ENCODE data around the gene DDA1. TPM values are rescaled to one million over a fixed set of nuclear protein-coding genes. Genes with fewer than 3 reads are reported as not detected.

Gene DDA1
- total RNA-seq, 1 donor from 2014 or later, result 9.0 TPM

DNA sequence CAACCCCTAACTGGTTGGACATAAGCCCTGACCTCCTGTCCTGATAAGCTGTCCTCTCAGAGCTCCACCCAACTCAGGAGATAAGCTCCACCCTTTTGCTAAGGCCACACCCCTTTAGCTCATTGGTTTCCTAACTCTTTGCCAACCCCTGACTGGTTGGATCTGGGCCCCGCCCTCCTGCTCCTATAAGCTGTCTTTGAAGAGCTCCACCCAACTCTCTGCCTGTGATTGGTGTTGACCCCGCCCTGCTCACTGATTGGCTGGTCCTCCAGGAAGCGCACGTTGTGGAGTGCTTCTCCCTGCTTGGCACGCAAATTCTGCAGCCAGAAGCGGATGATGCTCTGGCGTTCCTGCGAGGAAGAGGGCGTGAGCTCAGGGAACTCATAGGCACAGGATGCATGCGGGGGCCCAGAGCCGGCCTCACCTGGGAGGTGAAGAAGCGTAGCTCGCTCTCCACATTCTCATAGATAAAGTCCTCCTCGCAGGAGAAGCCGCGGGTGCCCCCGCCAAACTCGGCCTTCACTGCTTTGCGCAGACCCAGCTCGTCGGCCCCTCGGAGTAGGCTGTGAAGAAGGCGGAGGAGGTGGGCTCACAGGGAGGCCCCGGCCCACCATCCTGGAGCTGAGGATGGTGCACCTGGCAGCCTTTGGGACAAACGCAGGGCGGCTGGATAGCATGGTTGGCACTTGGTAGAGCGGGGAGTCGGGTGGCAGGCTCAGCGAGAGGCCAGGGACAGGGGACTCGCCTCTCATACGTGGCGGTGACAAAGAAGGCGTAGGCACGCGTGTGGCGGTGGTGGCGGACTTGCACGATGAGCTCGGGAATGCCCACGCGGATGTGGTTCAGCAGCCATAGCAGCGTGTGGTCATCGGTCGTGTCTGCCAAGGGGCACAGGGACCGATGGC is 23.6 kb downstream of the DDA1 start:
- TF ChIP-seq, protein P1, sequence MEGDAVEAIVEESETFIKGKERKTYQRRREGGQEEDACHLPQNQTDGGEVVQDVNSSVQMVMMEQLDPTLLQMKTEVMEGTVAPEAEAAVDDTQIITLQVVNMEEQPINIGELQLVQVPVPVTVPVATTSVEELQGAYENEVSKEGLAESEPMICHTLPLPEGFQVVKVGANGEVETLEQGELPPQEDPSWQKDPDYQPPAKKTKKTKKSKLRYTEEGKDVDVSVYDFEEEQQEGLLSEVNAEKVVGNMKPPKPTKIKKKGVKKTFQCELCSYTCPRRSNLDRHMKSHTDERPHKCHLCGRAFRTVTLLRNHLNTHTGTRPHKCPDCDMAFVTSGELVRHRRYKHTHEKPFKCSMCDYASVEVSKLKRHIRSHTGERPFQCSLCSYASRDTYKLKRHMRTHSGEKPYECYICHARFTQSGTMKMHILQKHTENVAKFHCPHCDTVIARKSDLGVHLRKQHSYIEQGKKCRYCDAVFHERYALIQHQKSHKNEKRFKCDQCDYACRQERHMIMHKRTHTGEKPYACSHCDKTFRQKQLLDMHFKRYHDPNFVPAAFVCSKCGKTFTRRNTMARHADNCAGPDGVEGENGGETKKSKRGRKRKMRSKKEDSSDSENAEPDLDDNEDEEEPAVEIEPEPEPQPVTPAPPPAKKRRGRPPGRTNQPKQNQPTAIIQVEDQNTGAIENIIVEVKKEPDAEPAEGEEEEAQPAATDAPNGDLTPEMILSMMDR (IDR thresholded peaks at IDR 0.05; ENCODE audit: insufficient read depth, low read length, severe bottlenecking), result no peak
- DNase-seq (ENCODE audit: low read depth), result peak; percentile 35
- H3K4me3 ChIP-seq (ENCODE audit: low read depth, low read length), result no peak overlapping the region

DNA sequence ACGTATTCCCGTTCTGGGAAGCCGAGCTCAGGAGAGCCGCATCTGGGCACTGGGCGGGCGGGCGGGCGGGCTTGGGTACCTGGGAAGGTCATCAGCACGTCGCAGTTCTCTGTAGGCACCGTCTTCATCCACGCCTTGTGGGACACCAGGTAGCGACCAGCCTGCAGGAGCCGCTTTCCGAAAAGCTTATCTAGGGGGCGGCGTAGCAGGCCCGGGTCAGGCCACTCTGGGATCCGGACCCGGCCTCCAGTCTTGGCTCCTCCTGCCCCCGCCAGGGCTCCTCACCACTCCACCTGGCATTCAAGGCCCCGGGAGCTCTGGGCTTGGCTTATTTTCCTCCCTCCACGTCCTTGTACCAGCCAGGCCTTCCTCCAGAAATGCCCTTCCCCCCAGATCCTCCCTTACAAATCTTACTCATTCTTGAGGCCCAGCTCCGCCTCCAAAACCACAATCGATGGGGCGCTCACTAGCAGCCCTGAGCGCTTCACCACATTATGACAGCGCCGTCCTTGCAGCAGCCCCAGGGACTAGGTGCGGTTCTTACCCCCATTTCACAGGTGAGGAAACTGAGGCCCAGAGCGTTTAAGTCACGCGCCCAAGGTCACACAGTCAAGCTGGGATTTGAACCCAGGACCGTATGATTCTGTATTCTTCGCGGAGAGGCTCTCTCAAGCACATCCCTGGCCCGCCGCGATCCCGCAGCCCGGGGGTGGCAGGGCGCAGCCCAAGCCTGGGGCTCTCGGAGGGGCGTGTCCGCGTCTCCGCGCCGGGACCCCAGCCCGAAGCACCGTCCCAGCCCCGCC is 24.4 kb downstream of the DDA1 start:
- Histone ChIP-seq H3K36me3 (ENCODE audit: control insufficient read depth, insufficient read depth, low read length) (peaks cover 2% of the 10 kb centered on the region), H3K27me3 (ENCODE audit: control insufficient read depth, insufficient read depth, low read length) (peaks cover 9% of the 10 kb centered on the region), H3K4me3 (ENCODE audit: low read depth, low read length) (peak overlapping the region; percentile 65)
- FAIRE-seq (no peak), DNase-seq (ENCODE audit: low read depth) (peak; percentile 74)
- TF ChIP-seq, protein P1 (IDR thresholded peaks at IDR 0.05; ENCODE audit: insufficient read depth, low read length, severe bottlenecking), result no peak

More for the DNA sequence above, 23.6 kb downstream of the DDA1 start:
- no peak for FAIRE-seq
- H3K36me3 ChIP-seq (ENCODE audit: control insufficient read depth, insufficient read depth, low read length), result no peaks in the 10 kb centered on the region
- peaks cover 9% of the 10 kb centered on the region for H3K27me3 ChIP-seq (ENCODE audit: control insufficient read depth, insufficient read depth, low read length)

DNA sequence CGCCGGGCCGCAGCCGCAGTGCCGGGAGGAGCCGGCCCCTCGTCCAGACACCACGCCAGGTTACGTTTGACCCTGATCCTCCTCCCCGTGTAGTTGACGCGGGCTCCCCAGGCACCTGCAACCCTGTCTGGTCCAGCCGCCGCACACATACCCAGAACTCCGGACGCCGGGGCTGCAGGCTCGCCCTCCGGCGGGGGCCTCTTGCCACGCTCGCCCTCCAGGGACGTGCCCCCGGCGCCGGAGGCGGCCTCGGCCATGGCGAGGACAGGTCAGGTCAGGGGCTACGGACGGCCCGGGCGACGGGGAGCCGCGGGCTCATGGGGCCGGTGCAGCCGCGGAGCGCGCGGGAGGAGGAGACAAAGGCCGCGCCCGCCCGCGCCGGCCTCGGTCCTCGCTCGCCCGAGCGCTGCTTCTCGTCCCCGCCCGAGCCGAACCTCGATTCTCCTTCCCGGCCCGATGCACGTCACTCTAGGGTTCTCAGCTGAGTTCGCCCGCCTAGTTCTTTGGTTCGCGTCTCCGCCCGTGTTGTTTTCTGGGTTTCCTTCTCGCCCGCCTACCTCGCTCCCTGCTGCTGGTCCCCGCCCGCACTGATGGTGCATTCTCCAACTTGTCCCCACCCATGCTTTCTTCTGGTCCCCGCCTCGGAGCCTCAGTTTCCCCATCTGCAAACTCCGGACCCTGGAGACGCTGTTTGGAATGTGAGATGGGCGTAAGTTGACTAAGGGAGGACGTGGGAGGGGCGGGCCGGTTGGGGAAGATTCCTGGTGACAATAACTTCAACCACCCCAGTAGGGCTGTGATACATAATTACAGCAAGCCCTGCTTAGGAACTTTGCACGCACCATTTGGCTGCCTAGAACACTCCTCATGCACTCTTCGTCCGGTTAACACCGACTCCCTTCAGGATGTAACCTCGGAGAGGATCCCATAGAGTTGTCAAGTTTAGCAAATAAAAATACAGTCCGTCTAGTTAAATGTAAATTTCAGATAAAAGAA is 25.3 kb downstream of the DDA1 start, which contains the start of gene ANO8:
ANO8 (minus strand) TSS at position 442 of the 996 bp plus-strand sequence; CDS start at position 257, 185 bp downstream.
- TF ChIP-seq, protein P1 (IDR thresholded peaks at IDR 0.05; ENCODE audit: insufficient read depth, low read length, severe bottlenecking), result no peak
- DNase-seq (ENCODE audit: low read depth) (peak; percentile 88), FAIRE-seq (no peak)
- peaks cover 6% of the 10 kb centered on the region for H3K36me3 ChIP-seq (ENCODE audit: control insufficient read depth, insufficient read depth, low read length)
- H3K27me3 ChIP-seq (ENCODE audit: control insufficient read depth, insufficient read depth, low read length), result peaks cover 5% of the 10 kb centered on the region
- H3K4me3 ChIP-seq (ENCODE audit: low read depth, low read length), result peak within 1 kb of the TSS; percentile 65

GRCh38 chr19:17335575-17335974 is 26.2 kb downstream of the DDA1 start:
- H3K27me3 ChIP-seq (ENCODE audit: control insufficient read depth, insufficient read depth, low read length), result peaks cover under 1% of the 10 kb centered on the region
- FAIRE-seq (no peak), DNase-seq (ENCODE audit: low read depth) (no peak)
- TF ChIP-seq, protein P1 (IDR thresholded peaks at IDR 0.05; ENCODE audit: insufficient read depth, low read length, severe bottlenecking), result no peak
- H3K36me3 ChIP-seq (ENCODE audit: control insufficient read depth, insufficient read depth, low read length), result peaks cover 6% of the 10 kb centered on the region
- no peak overlapping the region for H3K4me3 ChIP-seq (ENCODE audit: low read depth, low read length)
